Ammon's horn (tissue), 1 donor: ENCODE measurements around the gene ANOS1.
"Not testable (repeated sequence)": the region's sequence is repeated elsewhere in the genome, so short reads cannot be mapped to it uniquely, and the experiment has no call there.

Experiments
- DNase-seq: peaks from one replicate; pipeline ENCODE4 v3.0.0-alpha.2; 2016; ENCODE audit warnings: low spot score

The ANOS1 gene

GRCh38 chrX:8731559-8732395 lies at the start of gene ANOS1:
ANOS1 (minus strand) TSS chrX:8732137; CDS start chrX:8732036, 101 bp downstream.
- peak; percentile 72 for DNase-seq

DNA sequence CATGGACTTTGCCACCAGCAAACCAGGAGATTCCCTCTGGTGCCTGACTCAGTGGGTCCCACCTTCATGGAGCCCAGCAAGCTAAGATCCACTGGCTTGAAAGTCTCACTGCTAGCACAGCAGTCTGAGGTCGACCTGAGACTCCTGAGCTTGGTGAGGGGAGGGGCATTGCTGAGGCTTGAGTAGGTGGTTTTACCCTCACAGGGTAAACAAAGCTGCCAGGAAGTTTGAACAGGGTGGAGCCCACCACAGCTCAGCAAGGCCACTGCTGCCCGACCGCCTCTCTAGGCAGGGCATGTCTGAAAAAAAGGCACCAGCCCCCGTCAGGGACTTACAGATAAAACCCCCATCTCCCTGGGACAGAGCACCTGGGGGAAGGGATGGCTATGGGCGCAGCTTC lies 41.2 kb upstream of the ANOS1 start:
- no peak for DNase-seq

- DNase-seq = no peak
Observed at GRCh38 chrX:8760021-8760420, 28.1 kb upstream of the ANOS1 start.

DNA sequence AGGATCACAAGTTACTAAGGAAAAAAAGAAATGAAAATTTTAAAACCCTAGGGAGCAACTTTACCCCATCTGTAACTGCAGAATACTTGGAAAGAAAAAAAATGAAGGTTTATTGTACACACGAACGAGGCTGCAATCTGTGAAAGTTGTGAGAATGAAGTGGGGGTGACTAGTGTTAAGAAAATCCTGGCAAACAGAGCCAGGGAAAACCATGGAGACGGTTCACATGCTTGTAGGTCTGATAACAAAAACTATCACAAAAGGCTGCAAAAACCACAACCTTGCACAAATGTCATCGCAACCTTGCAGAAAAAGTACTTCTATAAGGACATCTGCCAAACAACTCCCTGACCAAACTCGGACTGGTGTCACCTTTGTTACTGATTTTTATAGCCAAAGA lies 26.8 kb upstream of the ANOS1 start:
- DNase-seq = not testable (repeated sequence)

DNA sequence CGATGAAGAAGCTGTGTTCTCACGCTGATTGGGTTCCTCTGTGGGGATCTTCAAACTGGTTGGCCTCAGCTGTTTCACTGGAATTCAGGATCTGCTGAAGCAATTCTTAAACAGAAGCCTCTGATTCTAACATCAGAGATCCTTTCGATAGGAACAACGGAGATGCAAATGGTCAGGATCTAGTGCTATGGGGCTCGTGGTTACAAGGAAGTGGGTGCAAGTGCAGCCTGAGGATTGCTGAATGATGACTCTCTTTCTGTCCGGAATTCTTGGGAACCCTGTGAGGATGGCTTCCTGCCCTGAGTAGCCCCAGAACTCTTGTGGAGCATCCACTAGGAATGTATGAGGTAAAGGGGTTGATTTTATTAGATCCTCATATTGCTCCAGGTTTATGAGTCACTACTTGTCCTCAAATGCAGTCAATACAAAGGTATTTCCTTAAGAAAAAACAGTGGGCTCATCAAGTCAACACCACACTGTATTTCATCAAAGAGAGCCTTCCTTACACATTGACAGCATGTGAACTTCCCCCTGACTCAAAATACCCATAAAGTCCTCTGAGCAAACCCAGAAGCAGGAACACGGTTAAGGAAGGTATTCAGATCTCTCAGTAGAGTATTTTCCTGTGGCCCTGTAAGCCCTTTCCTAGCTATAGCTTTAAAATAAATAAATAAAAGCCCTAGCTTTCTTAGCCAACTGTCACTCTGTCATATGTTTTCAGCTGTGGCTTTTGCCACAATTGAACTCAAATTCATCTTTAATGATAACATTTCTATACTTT lies 25.9 kb upstream of the ANOS1 start:
- DNase-seq = not testable (repeated sequence)

GRCh38 chrX:8755813-8756212 lies 23.9 kb upstream of the ANOS1 start:
- DNase-seq = no peak

GRCh38 chrX:8755116-8755515 lies 23.2 kb upstream of the ANOS1 start:
- no peak for DNase-seq

GRCh38 chrX:8749697-8750096 lies 17.8 kb upstream of the ANOS1 start:
- DNase-seq = no peak

DNA sequence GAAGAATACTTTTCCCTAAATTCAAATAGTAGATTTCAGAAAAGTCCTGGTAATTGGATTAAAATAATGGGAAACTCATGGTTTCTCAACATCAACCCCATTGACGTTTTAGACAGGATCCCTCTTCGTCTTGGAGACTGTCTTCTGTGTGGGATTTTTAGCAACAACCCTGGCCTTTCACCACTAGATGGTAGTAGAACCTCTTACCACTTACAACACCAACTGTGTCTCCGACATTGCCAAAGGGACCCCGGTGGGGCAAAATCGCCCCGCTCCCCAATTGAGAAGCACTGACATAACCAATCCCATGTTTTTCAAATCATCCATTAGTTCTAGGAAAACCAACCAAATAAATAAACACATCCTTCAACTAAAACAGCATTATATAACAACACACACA lies 16.9 kb upstream of the ANOS1 start:
- DNase-seq = no peak

DNA sequence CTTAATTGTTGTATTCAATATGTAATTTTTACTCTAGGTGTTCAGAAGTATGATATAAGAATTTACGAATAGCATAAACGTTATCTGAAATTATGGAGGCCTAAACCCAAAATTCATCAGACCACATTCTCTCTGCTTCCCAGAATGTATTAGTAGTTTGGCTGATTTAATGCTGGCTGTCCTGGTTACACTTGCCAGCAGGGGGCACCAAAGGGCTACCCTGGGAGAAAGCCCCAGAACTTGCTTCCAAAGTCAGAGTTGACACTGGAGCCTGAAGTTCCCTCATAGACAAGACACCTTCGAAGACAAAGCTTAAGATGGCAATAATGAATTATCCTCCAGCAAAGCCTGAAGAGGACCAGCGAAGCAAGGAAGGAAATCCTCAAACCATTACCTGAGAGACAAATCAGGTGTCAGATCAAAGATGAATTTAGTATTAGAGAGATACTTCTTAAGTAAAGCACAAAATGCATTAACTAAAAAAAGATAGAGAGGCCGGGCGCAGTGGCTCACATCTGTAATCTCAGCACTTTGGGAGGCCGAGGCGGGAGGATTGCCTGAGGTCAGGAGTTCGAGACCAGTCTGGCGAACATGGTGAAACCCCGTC lies 11.3 kb upstream of the ANOS1 start:
- no peak for DNase-seq

DNA sequence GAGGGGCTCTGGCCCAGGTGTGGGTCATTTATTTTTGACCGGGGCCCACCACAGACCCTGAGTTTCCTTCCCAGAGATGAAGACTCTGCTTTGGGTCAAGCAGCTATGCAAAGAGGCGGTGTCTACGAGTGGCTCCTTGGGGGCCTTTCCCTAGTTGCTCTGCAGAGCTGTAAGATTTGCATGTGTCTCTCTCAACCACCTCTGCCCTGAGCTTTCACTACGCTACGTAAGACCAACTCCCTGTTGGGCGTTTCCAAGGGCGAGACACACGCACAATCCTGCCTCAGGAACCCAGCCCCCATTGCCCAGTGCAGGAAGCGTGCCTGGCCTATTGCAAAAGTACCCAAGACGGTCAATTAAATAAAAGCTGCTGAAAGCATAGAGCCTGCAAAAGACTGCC lies 10.0 kb upstream of the ANOS1 start:
- no peak for DNase-seq

GRCh38 chrX:8738588-8739189 lies 6.8 kb upstream of the ANOS1 start:
- peak; percentile 59 for DNase-seq

GRCh38 chrX:8737883-8738282 lies 5.9 kb upstream of the ANOS1 start:
- no peak for DNase-seq

GRCh38 chrX:8730812-8731558 lies 952 bp downstream of the ANOS1 start:
- DNase-seq = no peak

DNA sequence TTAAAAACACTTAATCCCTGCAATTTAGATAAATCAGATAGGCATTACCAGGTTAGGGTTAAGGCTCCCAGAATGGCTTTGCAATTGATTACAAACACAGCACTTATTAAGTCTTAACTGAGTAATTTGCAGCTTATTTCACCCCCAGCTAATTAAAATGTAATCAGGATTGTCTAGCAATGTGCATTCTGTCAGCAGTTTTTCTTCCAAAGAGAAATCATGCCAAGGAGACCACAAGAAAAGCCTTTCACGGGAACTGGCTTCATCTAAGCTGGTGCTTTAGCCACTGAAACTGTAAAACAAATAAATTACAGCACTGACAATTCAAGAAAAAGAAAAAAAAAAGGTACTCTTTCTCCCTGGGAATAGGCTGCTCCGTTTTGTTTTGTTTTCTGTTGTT lies 2.1 kb downstream of the ANOS1 start:
- no peak for DNase-seq

- DNase-seq = no peak
Observed at GRCh38 chrX:8728932-8729535, 2.9 kb downstream of the ANOS1 start.

DNA sequence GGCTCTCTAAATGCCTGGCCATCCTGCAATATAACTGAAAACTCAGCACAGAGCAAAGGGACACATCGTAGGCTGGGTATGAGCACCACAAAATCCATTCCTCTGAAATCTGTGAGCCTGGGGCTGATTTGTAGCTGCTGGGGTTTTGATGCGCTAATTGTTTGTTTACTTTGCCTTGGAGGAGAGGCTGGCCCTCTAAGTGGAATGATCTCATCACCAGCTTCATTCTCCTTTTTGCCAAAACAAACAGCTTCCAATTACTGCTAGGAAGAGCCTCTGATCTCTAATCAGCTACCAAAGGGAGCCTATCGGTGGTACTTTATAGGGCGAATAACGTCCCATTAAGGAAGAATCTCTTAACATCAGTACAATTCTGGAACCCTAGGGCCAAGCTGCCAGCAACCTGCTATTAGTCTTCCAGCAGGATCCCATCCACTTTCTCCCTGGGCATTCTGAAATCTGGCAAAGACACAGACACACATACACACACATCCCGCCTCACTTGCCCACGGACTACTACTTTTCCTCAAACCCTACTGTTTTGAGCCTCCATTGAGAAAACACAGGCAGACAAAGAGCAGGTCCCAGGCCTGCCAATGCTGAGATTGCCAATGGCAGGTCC lies 5.8 kb downstream of the ANOS1 start:
- no peak for DNase-seq

GRCh38 chrX:8724300-8724699 lies 7.6 kb downstream of the ANOS1 start:
- no peak for DNase-seq

DNA sequence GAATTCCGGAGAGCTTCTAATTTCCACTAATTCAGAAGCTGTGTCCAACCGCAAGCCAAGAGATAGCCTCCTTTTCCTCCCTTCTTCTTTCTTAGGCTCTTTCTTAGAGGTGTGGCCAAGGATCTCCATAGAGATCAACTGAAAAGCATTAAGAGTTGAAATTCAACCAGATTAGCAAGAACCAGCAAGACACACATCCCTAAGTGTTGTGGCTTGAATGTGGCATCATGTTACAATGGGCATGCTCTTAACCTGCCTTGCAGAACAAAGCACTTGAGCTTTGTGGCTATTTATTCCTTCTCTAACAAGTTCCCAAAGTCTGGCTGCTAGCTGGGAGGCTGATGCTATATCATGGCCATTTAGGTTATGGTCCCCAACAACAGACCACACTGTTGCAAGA lies 10.4 kb downstream of the ANOS1 start:
- DNase-seq = no peak

- DNase-seq = no peak
Observed at GRCh38 chrX:8720136-8720535, 11.8 kb downstream of the ANOS1 start.

DNA sequence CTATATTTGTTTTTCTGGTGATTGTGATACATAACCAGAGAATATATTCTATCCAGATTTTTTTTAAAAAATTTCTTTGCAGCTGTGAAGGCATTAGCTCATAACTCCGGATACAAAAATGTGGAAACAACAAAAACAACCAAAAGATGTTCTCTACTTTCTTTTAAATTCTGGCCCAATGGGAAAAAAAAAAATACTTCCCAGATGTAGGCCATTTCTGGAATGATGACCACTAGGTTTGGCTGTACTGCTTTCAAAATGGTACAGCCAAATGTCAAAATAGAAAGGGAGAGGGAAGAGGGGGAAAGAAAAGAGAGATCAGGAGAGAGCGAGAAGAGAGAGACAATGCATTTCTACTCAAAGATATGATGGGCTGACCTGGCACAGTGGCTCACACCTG lies 14.6 kb downstream of the ANOS1 start:
- DNase-seq = no peak
